ENCODE measurements around the gene NUDC.

The NUDC gene

DNA sequence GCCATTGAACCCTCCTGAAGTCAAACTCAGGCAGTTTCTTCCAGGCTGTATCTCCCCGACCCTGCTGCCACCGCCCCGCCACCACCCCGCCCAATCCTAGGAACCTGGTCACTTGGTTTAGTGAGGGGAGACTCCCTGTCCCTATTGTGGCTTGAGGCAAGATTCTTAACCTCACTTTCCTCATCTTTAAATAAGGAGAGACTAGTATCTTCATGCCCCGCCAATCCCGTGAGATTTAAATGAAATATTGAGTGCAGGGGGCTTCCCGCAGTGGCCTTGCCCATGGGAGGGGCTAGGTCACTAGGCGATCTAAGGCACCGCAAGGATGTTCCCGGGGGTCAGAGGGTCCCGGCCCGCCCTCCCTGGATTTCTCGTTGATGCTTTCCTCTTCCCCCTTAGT is 37.7 kb downstream of the NUDC start (continued):
- TF ChIP-seq ZNF677 (tag by site-specific recombination; IDR thresholded peaks at IDR 0.05) = no peak

DNA sequence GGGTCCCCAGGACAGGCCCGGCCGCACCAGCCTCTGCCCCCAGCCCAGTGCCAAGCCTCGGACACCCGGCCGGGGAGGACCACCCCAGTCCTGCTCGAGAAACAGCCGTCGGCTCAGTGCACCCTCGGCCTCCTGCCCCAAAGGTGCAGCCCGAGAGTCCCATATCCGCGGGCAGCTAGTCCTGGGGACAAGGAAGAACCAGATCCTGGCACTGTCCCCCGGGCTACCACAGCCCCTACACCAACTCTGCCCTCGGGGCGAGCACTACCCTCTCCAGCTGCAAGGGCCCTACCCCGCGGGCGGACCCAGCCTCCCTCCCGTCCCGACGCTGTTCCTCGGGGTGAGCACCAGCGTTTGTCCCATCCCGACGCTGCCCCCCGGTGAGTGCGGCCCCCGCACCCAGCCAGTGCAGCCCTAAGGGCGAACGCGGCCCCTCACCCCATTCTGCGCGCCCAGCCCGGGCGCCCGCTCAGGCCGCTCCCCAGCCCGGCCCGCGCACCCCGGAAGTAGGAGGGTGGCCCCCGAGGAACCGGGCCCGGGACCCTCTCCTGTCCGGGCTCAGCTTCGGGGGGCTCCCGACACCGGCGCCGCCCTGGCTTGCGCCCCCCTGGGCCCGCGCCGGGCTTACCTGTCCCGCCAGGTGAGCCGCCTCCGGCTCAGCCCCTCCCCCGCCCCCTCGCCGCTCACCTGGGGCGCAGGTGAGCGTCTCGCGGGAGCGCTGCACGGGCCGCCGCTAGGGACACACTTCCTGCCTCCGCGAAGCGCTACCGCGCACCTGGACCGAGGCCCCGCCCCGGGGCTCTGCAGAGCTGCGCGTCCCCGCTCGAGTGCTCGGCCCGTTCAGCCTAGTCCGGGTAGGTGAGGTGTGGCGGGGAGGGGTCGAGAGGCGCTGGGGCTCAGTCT is 38.4 kb downstream of the NUDC start, which contains the start of gene KDF1:
Gene KDF1 (minus strand): TSS at position 747 of the 903 bp plus-strand sequence. CDS start 8,088 bp downstream, outside the sequence.
- POLR2A ChIA-PET = interaction anchor here (0.5 to 2.1 kb wide), 2 partner anchors 34 to 134 kb away, joined by 3 to 10 read pairs; partner anchors contain the start of gene TRNP1
- peak within 1 kb of the TSS; percentile 21; the same call in 1 of the 2 replicates for H3K27ac ChIP-seq (ENCODE audit: extremely low read depth, low read depth, low read length)
- no peaks in the 10 kb centered on the region for H3K9me3 ChIP-seq (ENCODE audit: control insufficient read depth, insufficient read depth, low read depth, low read length)
- H3K4me3 ChIP-seq (ENCODE audit: low read depth, low read length) = peak within 1 kb of the TSS; percentile 58
- H3K36me3 ChIP-seq (ENCODE audit: control insufficient read depth in 2 of 2, insufficient read depth in 1 of 2, low read length in 2 of 2) = no peaks in the 10 kb centered on the region
- no peaks in the 10 kb centered on the region; the same call in 1 of the 2 replicates for H3K4me1 ChIP-seq (ENCODE audit: control insufficient read depth, insufficient read depth, low read length)
- CTCF ChIA-PET = interaction anchor here (0.6 to 1.5 kb wide), 3 partner anchors 25 to 43 kb away, joined by 3 to 4 read pairs (median 3); no protein-coding TSS in a partner anchor
- TF ChIP-seq, protein P1, sequence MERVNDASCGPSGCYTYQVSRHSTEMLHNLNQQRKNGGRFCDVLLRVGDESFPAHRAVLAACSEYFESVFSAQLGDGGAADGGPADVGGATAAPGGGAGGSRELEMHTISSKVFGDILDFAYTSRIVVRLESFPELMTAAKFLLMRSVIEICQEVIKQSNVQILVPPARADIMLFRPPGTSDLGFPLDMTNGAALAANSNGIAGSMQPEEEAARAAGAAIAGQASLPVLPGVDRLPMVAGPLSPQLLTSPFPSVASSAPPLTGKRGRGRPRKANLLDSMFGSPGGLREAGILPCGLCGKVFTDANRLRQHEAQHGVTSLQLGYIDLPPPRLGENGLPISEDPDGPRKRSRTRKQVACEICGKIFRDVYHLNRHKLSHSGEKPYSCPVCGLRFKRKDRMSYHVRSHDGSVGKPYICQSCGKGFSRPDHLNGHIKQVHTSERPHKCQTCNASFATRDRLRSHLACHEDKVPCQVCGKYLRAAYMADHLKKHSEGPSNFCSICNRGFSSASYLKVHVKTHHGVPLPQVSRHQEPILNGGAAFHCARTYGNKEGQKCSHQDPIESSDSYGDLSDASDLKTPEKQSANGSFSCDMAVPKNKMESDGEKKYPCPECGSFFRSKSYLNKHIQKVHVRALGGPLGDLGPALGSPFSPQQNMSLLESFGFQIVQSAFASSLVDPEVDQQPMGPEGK (tag by site-specific recombination; IDR thresholded peaks at IDR 0.05) = peak; percentile 58
- TF ChIP-seq BCL11A (tag by site-specific recombination; IDR thresholded peaks at IDR 0.05; ENCODE audit: low read depth) (no peak), ZNF341 (tag by site-specific recombination; IDR thresholded peaks at IDR 0.05; ENCODE audit: low read depth) (0 out of 2 replicates have a peak, but pooled peaks have one; percentile 22), WT1 (tag by site-specific recombination; IDR thresholded peaks at IDR 0.05) (no peak), ZNF623 (tag by site-specific recombination; IDR thresholded peaks at IDR 0.05) (no peak), ZNF501 (tag by site-specific recombination; IDR thresholded peaks at IDR 0.05) (no peak), GLIS1 (tag by site-specific recombination; IDR thresholded peaks at IDR 0.05) (peak; percentile 17; the same call in 1 of the 2 replicates), ZNF785 (tag by site-specific recombination; IDR thresholded peaks at IDR 0.05) (no peak), GLIS2 (tag by site-specific recombination; IDR thresholded peaks at IDR 0.05) (peak; percentile 36; the same call in 1 of the 2 replicates), ZBTB7A (tag by site-specific recombination; IDR thresholded peaks at IDR 0.05; ENCODE audit: low read depth) (no peak), ZNF596 (tag by site-specific recombination; IDR thresholded peaks at IDR 0.05) (no peak), ZNF677 (tag by site-specific recombination; IDR thresholded peaks at IDR 0.05) (no peak), IKZF3 (tag by site-specific recombination; IDR thresholded peaks at IDR 0.05) (no peak), ZBTB48 (tag by site-specific recombination; IDR thresholded peaks at IDR 0.05) (peak; percentile 49; the same call in 1 of the 2 replicates), OVOL3 (tag by site-specific recombination; IDR thresholded peaks at IDR 0.05) (no peak), ZNF114 (tag by site-specific recombination; IDR thresholded peaks at IDR 0.05) (no peak), ZNF561 (tag by site-specific recombination; IDR thresholded peaks at IDR 0.05; ENCODE audit: borderline replicate concordance) (peak; percentile 58; the same call in 1 of the 2 replicates)
- TF ChIP-seq, protein P2, sequence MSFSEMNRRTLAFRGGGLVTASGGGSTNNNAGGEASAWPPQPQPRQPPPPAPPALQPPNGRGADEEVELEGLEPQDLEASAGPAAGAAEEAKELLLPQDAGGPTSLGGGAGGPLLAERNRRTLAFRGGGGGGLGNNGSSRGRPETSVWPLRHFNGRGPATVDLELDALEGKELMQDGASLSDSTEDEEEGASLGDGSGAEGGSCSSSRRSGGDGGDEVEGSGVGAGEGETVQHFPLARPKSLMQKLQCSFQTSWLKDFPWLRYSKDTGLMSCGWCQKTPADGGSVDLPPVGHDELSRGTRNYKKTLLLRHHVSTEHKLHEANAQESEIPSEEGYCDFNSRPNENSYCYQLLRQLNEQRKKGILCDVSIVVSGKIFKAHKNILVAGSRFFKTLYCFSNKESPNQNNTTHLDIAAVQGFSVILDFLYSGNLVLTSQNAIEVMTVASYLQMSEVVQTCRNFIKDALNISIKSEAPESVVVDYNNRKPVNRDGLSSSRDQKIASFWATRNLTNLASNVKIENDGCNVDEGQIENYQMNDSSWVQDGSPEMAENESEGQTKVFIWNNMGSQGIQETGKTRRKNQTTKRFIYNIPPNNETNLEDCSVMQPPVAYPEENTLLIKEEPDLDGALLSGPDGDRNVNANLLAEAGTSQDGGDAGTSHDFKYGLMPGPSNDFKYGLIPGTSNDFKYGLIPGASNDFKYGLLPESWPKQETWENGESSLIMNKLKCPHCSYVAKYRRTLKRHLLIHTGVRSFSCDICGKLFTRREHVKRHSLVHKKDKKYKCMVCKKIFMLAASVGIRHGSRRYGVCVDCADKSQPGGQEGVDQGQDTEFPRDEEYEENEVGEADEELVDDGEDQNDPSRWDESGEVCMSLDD (tag by site-specific recombination; IDR thresholded peaks at IDR 0.05) = 0 out of 2 replicates have a peak, but pooled peaks have one; percentile 20
- TF ChIP-seq, protein P3, sequence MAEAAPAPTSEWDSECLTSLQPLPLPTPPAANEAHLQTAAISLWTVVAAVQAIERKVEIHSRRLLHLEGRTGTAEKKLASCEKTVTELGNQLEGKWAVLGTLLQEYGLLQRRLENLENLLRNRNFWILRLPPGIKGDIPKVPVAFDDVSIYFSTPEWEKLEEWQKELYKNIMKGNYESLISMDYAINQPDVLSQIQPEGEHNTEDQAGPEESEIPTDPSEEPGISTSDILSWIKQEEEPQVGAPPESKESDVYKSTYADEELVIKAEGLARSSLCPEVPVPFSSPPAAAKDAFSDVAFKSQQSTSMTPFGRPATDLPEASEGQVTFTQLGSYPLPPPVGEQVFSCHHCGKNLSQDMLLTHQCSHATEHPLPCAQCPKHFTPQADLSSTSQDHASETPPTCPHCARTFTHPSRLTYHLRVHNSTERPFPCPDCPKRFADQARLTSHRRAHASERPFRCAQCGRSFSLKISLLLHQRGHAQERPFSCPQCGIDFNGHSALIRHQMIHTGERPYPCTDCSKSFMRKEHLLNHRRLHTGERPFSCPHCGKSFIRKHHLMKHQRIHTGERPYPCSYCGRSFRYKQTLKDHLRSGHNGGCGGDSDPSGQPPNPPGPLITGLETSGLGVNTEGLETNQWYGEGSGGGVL (tag by site-specific recombination; IDR thresholded peaks at IDR 0.05) = peak; percentile 18; the same call in 1 of the 2 replicates
- TF ChIP-seq, protein P4, sequence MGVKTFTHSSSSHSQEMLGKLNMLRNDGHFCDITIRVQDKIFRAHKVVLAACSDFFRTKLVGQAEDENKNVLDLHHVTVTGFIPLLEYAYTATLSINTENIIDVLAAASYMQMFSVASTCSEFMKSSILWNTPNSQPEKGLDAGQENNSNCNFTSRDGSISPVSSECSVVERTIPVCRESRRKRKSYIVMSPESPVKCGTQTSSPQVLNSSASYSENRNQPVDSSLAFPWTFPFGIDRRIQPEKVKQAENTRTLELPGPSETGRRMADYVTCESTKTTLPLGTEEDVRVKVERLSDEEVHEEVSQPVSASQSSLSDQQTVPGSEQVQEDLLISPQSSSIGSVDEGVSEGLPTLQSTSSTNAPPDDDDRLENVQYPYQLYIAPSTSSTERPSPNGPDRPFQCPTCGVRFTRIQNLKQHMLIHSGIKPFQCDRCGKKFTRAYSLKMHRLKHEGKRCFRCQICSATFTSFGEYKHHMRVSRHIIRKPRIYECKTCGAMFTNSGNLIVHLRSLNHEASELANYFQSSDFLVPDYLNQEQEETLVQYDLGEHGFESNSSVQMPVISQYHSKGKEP (tag by site-specific recombination; IDR thresholded peaks at IDR 0.05) = no peak
- TF ChIP-seq, protein P5, sequence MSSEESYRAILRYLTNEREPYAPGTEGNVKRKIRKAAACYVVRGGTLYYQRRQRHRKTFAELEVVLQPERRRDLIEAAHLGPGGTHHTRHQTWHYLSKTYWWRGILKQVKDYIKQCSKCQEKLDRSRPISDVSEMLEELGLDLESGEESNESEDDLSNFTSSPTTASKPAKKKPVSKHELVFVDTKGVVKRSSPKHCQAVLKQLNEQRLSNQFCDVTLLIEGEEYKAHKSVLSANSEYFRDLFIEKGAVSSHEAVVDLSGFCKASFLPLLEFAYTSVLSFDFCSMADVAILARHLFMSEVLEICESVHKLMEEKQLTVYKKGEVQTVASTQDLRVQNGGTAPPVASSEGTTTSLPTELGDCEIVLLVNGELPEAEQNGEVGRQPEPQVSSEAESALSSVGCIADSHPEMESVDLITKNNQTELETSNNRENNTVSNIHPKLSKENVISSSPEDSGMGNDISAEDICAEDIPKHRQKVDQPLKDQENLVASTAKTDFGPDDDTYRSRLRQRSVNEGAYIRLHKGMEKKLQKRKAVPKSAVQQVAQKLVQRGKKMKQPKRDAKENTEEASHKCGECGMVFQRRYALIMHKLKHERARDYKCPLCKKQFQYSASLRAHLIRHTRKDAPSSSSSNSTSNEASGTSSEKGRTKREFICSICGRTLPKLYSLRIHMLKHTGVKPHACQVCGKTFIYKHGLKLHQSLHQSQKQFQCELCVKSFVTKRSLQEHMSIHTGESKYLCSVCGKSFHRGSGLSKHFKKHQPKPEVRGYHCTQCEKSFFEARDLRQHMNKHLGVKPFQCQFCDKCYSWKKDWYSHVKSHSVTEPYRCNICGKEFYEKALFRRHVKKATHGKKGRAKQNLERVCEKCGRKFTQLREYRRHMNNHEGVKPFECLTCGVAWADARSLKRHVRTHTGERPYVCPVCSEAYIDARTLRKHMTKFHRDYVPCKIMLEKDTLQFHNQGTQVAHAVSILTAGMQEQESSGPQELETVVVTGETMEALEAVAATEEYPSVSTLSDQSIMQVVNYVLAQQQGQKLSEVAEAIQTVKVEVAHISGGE (tag by site-specific recombination; conservative IDR thresholded peaks at IDR 0.05; ENCODE audit: low read depth) = no peak; the same call in 1 of the 2 replicates
